Embryonic facial prominence (tissue), 1 donor: ENCODE results near the gene GALE.
"Not testable (repeated sequence)": the region's sequence is repeated elsewhere in the genome, so short reads cannot be mapped to it uniquely, and the experiment has no call there.

Experiments
- DNase-seq: peaks from one replicate; pipeline ENCODE4 v3.0.0-alpha.2; 2016; ENCODE audit errors: extremely low spot score

GALE gene

GRCh38 chr1:23809751-23810171 lies 9.2 kb upstream of the GALE start:
- no peak for DNase-seq

- DNase-seq, result no peak
These were observed 6.9 kb upstream of the GALE start for GRCh38 chr1:23807453-23807852.

GRCh38 chr1:23806280-23806679 lies 5.7 kb upstream of the GALE start:
- no peak for DNase-seq

GRCh38 chr1:23805025-23805424 lies 4.5 kb upstream of the GALE start:
- no peak for DNase-seq

GRCh38 chr1:23804183-23804835 lies 3.8 kb upstream of the GALE start:
- no peak for DNase-seq

DNA sequence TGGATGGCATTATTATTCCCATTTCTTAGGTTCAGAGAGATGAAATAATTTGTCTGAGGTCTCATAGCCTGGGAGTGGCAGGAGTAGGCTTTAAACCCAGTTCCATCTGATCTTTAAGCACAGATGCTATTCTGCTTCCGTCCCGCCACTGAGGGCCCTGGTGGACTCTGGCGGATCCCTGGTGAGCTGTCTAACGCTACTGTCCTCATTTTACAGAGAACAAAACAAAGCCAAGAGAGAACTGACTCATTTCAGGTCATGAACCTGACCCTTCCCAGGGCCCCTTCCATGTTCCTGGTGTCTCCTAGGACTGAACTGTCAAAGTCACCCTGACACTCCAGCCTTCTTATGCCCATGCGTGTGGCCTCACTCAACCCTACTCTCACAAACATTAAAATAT lies 3.1 kb upstream of the GALE start:
- DNase-seq, result no peak

- DNase-seq, result not testable (repeated sequence)
These were observed 2.3 kb upstream of the GALE start for GRCh38 chr1:23802809-23803342.

DNA sequence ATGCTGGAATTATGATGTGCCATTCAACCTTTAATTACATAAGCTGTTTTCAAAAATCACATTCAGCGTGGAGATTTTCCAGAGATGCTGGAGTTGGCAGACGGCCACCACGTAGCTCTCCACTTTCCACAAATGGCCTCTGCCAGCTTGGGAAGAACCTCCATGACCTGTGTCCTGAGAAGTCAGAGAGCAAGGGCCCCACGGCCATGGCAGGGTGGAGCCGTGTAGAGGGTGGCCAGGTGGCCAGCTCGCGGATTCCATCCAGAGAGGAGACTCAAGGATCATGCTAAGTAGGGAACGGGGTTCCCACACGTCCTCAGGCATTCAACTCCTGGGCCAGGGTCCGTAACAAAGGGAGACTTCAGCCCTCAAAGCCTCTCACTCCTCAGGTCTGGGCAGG lies 1.3 kb upstream of the GALE start:
- DNase-seq, result no peak

- DNase-seq, result no peak
These were observed 789 bp upstream of the GALE start for GRCh38 chr1:23801338-23801748.

DNA sequence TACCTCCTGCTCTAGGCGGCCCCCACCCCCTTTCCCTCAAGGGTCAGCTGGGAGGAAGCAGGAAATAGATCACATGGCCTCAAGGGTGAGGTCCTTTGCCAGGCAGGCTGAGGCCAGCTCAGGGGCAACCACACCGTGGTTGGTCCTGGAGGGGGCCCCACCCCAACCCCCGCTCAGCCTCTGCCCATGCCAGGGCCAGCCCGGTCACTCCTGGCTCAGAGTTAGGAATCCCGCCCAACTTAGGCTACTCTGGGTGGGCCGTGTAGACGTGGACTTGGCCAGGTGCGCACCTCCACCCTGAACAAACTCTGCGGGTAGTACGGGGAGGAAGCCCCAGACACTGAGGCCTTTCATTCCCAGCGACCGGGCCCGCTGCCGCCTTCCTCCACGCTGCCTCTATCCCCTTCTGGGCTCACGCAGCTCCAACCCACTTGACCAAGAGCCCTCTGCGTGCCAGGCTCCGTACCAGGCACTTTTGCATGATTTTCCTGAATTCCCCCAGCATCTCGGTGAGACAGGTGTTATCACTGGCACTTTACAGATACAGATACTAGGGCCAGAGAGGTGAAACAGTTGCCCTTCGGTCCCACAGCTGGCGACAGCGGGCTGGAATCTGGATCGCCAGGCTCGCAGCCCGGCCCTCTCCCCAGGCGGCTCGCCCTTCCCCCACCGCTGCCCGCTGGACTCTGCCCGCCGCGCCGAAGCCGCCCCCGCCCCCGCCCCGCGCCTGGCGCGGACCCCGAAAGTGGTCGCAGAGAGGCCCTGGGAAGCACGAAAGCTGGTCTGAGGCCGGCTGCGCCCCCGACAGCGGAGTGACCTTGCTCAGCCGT lies 769 bp downstream of the GALE start:
- no peak for DNase-seq

DNA sequence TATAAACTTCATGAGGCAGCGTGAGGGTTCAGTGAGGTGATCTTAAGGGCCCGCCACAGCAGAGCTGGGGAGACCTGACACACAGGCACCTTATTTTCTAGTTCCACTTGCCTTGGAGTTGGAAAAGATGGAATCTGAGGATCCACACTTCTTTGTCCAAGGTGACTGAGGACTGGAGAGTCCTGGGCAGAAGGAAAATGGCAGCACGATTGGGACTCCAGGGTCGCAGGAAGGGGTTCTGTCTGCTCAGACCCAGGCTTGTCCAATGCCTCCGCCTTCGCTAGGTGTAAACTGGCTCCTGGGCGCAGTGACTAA lies 1.3 kb downstream of the GALE start:
- DNase-seq, result no peak

GRCh38 chr1:23798662-23799142 lies 1.9 kb downstream of the GALE start:
- no peak for DNase-seq

DNA sequence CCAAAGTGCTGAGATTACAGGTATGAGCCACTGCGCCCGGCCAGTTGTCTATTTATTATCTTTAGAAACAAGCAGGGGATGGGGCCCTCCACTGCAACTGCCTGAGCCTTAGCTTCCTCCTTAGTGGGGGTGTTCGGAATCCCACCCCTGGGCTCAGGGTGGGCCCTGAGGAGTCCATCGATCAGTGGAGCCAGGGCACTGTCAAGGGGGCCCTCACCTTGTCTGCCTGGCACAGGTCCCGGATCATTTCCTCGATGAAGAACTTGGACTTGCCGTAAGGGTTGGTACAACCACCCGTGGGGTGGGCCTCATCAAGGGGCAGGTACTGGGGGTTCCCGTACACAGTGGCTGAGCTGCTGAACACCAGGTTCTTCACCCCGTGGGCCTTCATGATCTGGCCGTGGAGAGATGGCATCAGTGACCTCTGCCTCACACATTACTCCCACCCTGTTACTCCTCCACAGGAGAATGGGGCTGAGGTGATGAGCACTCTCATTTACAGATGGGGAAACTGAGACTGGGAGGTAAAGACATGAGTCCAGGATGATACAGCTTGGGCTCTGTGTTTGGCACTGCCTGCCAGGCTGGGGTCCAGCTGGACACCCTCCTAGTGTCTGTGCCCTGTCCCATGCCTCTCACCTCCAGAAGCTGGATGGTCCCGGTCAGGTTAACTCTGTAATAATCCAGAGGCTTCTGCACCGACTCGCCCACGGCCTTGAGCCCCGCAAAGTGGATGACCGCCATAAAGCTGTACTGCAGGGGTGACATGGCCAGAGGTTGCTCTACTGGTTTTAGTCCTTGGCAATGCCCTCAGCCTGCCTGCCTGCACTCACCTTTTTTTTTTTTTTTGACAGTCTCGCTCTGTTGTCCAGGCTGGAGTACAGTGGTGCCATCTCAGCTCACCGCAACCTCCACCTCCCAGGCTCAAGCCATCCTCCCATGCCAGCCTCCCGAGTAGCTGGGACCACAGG lies 2.8 kb downstream of the GALE start:
- no peak for DNase-seq

- DNase-seq, result no peak
These were observed 3.9 kb downstream of the GALE start for GRCh38 chr1:23796466-23797271.

DNA sequence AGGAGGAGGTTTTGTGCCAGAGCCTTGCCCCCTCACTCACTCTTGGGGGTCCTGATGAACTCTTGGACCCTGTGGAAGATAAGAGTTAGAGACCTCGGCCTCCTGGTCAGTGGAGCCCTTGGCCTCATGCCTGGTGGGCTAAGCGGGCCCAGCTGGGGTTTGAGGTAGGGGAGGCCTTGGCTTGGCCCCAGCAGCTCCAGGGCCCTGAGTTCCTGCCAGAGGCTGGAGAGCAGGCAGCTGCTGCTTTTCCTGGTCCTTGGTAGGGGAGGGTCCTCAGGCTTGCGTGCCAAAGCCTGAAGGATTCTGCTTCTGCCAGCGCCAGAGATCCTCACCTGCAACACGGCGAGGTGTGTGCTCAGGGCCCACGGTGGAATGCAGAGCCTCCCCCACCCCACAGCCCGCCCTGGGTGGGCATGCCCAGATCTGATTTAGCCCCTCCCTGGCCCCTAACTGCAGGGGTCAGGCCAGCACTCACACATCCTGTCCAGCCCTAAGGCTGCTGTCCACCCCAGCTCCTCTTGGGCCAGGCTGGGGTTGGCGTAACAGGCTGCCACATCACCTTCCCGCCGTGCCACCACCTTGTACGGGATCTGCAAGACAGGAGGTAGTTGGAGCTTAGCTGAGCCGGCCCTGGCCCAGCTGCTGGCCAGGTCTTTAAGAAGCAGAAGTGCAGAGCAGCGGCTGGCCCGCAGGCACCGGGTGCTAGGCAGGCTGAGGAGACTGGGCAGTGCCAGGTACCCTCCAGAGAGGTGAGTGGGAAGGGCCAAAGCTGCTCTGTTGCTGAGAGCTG lies 4.7 kb downstream of the GALE start:
- DNase-seq, result no peak

GRCh38 chr1:23794732-23795182 lies 5.8 kb downstream of the GALE start:
- not testable (repeated sequence) for DNase-seq

DNA sequence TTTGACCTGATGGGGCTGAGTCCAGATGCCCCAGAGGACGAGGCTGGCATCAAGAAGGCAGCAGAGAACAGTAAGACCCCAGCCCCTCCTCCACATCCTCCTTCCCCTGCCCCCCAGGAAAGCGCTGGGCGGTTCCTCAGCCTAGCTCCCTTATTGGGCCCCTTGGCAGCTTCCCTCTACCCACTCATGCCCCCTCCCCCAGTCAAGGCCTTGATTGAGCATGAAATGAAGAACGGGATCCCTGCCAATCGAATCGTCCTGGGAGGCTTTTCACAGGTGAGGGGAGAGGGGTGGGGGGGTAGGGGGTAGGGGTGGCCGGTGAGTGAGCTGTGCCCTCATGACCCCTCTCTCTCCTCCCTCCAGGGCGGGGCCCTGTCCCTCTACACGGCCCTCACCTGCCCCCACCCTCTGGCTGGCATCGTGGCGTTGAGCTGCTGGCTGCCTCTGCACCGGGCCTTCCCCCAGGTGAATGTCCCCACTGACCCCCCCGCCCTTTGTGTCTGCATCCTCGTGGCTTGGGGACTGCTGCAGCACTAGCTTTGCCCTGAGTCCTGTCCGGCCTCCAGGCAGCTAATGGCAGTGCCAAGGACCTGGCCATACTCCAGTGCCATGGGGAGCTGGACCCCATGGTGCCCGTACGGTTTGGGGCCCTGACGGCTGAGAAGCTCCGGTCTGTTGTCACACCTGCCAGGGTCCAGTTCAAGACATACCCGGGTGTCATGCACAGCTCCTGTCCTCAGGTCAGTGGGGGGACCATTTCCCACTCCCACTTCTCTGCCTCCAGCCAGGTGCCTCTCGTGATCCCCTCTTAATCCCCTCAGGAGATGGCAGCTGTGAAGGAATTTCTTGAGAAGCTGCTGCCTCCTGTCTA lies 6.5 kb downstream of the GALE start:
- DNase-seq, result no peak

DNA sequence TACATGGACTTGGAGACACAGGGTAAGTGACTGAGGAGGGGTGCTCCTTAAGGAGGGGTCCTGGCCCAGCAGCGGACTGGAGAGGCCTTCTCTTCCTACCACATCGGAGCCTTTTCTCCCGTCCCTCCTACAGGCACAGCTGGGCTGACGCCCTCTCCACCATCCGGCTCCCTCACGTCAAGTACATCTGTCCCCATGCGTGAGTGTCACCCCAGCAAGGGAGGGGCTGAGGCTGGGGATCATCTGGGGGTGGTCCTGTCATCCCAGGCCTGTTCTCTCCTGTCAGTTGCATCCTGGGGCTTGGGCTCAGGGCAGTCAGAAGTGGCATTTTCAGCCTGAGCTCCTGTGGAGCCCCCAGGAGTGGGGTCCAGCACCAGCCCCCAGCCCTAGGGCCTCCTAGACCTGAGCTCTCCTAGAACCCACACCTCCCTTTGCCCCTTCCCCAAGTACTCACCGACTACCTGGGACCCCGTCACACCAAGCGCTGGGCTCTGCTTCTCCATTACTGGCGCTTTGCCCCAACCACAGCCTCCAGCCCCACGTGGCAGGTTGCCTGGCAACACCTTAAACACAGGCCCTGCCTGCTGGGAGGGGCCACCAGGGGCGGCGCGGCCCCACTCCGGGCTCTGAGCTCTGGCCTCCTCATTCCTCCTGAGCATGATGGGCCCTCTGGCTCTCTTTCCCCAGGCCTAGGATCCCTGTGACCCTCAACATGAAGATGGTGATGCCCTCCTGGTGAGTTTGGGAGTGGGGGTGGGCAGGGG lies 7.4 kb downstream of the GALE start:
- no peak for DNase-seq
